HepG2 (cell line): Measurements from ENCODE around the gene SLC25A11. TPM values are rescaled to one million over a fixed set of nuclear protein-coding genes. Genes with fewer than 3 reads are reported as not detected.

ENCODE experiments used
- FIP1L1 ChIP-seq: fragments of 200-400 bp; formaldehyde crosslinking; IDR thresholded peaks from 2 replicates; pipeline ENCODE4 v1.6.1; 2018; ENCODE audit warnings: low read depth, mild to moderate bottlenecking, low read length, moderate library complexity, borderline replicate concordance; ENCODE audit not compliant: insufficient read depth
- GLMP ChIP-seq: sonication (generic); formaldehyde crosslinking; IDR thresholded peaks from 2 replicates; pipeline ENCODE4 v1.9.0; 2021; ENCODE audit warnings: missing genetic modification reagents, mild to moderate bottlenecking, borderline replicate concordance
- HNRNPL ChIP-seq: fragments of 200-400 bp; formaldehyde crosslinking; IDR thresholded peaks from 2 replicates; pipeline ENCODE4 v1.6.1; 2017; ENCODE audit warnings: mild to moderate bottlenecking, low read depth, low read length
- KDM4B ChIP-seq: sonication (generic); formaldehyde crosslinking; IDR thresholded peaks from 2 replicates; pipeline ENCODE4 v1.4.0; 2020; ENCODE audit warnings: missing genetic modification reagents
- KDM6A ChIP-seq: IDR thresholded peaks from 2 replicates; pipeline ENCODE4 v1.6.1; 2016; ENCODE audit warnings: low read depth
- MEIS2 ChIP-seq: sonication (generic); formaldehyde crosslinking; IDR thresholded peaks from 2 replicates; pipeline ENCODE4 v1.9.0; 2021; ENCODE audit warnings: mild to moderate bottlenecking, missing genetic modification reagents
- MIXL1 ChIP-seq: IDR thresholded peaks from 2 replicates; pipeline ENCODE4 v1.6.1; 2016
- MTERF4 ChIP-seq: sonication (generic); formaldehyde crosslinking; IDR thresholded peaks from 2 replicates; pipeline ENCODE4 v1.8.0; 2023; ENCODE audit warnings: mild to moderate bottlenecking, missing genetic modification reagents
- NCOA2 ChIP-seq: sonication (generic); formaldehyde crosslinking; IDR thresholded peaks from 2 replicates; pipeline ENCODE4 v1.8.0; 2022; ENCODE audit warnings: inconsistent platforms
- NFKB2 ChIP-seq: sonication (generic); formaldehyde crosslinking; IDR thresholded peaks from 2 replicates; pipeline ENCODE4 v1.4.0; 2020; ENCODE audit warnings: missing genetic modification reagents, borderline replicate concordance
- POLR2A ChIP-seq, 2 experiments: IDR thresholded peaks; 2 replicates each; pipeline ENCODE4 v1.6.1; 2011; ENCODE audit warnings: low read depth in 2 of 2, low read length in 2 of 2, mild to moderate bottlenecking in 1 of 2, moderate library complexity in 1 of 2; ENCODE audit not compliant: insufficient read depth in 1 of 2
- SIX1 ChIP-seq: sonication (generic); formaldehyde crosslinking; IDR thresholded peaks from 2 replicates; pipeline ENCODE4 v1.4.0; 2020; ENCODE audit warnings: missing genetic modification reagents, borderline replicate concordance
- SMAD9 ChIP-seq: sonication (generic); formaldehyde crosslinking; IDR thresholded peaks from 2 replicates; pipeline ENCODE4 v1.5.1; 2020; ENCODE audit warnings: mild to moderate bottlenecking, missing genetic modification reagents
- TBX3 ChIP-seq: fragments of 450-650 bp; IDR thresholded peaks from 2 replicates; pipeline ENCODE4 v1.6.1; 2017; ENCODE audit warnings: antibody characterized with exemption, mild to moderate bottlenecking, inconsistent platforms, borderline replicate concordance
- TIGD3 ChIP-seq: sonication (generic); formaldehyde crosslinking; IDR thresholded peaks from 2 replicates; pipeline ENCODE4 v1.5.1; 2020; ENCODE audit warnings: mild to moderate bottlenecking, missing genetic modification reagents, borderline replicate concordance
- ZC3H4 ChIP-seq: sonication (generic); formaldehyde crosslinking; IDR thresholded peaks from 2 replicates; pipeline ENCODE4 v1.4.0; 2020; ENCODE audit warnings: missing genetic modification reagents, borderline replicate concordance
- ZNF124 ChIP-seq: sonication (generic); formaldehyde crosslinking; IDR thresholded peaks from 2 replicates; pipeline ENCODE4 v1.4.0; 2020; ENCODE audit warnings: missing genetic modification reagents
- ZNF253 ChIP-seq: sonication (generic); formaldehyde crosslinking; IDR thresholded peaks from 2 replicates; pipeline ENCODE4 v1.8.0; 2022; ENCODE audit warnings: mild to moderate bottlenecking, missing genetic modification reagents, borderline replicate concordance
- ZNF280D ChIP-seq: sonication (generic); formaldehyde crosslinking; IDR thresholded peaks from 2 replicates; pipeline ENCODE4 v1.5.1; 2020; ENCODE audit warnings: mild to moderate bottlenecking, missing genetic modification reagents
- ZNF33A ChIP-seq: sonication (generic); formaldehyde crosslinking; IDR thresholded peaks from 2 replicates; pipeline ENCODE4 v1.5.1; 2020; ENCODE audit warnings: missing genetic modification reagents, mild to moderate bottlenecking, moderate library complexity, borderline replicate concordance
- ZNF589 ChIP-seq: sonication (generic); formaldehyde crosslinking; conservative IDR thresholded peaks from 2 replicates; pipeline ENCODE4 v1.8.0; 2022; ENCODE audit warnings: mild to moderate bottlenecking, moderate library complexity, missing genetic modification reagents
- ZNF629 ChIP-seq: sonication (generic); formaldehyde crosslinking; conservative IDR thresholded peaks from 2 replicates; pipeline ENCODE4 v1.5.0; 2020; ENCODE audit warnings: missing genetic modification reagents
- ZNF660 ChIP-seq: sonication (generic); formaldehyde crosslinking; IDR thresholded peaks from 2 replicates; pipeline ENCODE4 v1.5.1; 2020; ENCODE audit warnings: mild to moderate bottlenecking, low read depth, missing genetic modification reagents, borderline replicate concordance
- ZSCAN5A ChIP-seq: sonication (generic); formaldehyde crosslinking; IDR thresholded peaks from 2 replicates; pipeline ENCODE4 v1.8.0; 2022; ENCODE audit warnings: mild to moderate bottlenecking, missing genetic modification reagents, borderline replicate concordance
- polyA plus RNA-seq, 8 experiments: library from polyadenylated mRNA; depleted of rRNA in 3 of 8; stranded (reverse) in 7 of 8; unstranded in 1 of 8; fragments of >200 nt; fragmentation: Illumina TruSeq in 4 of 8; extraction: Trizol in 4 of 8; gene quantifications; 2 replicates each; pipeline versions ENCODE4 v1.2.1 to v1.2.3, GENCODE V29; 2011 to 2016; ENCODE audit warnings: low read depth in 4 of 8, missing spikeins in 1 of 8, mixed read lengths in 1 of 8; ENCODE audit not compliant: insufficient read depth in 1 of 8
- total RNA-seq, 5 experiments: library from RNA; depleted of rRNA; stranded (reverse); fragments of >200 nt; fragmentation: Illumina TruSeq; extraction: Trizol; gene quantifications; 2 replicates each; pipeline ENCODE4 v1.2.3, GENCODE V29; 2016; ENCODE audit warnings: low read depth in 1 of 5

The SLC25A11 gene
- total and polyA plus RNA-seq, 2 of the 13 experiments (the other 11 are each of a cell fraction or from before 2014, with no cell fraction given), result 35.4 to 47.2 TPM

GRCh38 chr17:4908301-4908700, 31.5 kb downstream of the SLC25A11 start (continued):
- TF ChIP-seq TBX3 (no peak), GLMP (CRISPR knock-in tag) (no peak), ZNF660 (CRISPR knock-in tag) (no peak), FIP1L1 (no peak), ZNF253 (CRISPR knock-in tag) (no peak), ZNF124 (CRISPR knock-in tag) (peak; percentile 85; the same call in 1 of the 2 replicates), KDM6A (CRISPR knock-in tag) (0 out of 2 replicates have a peak, but pooled peaks have one; percentile 19), NFKB2 (CRISPR knock-in tag) (peak; percentile 72; the same call in 1 of the 2 replicates), ZNF589 (CRISPR knock-in tag) (no peak), MEIS2 (CRISPR knock-in tag) (peak; percentile 62; the same call in 1 of the 2 replicates), ZNF280D (CRISPR knock-in tag) (no peak), SMAD9 (CRISPR knock-in tag) (no peak), TIGD3 (CRISPR knock-in tag) (no peak), MTERF4 (CRISPR knock-in tag) (no peak), NCOA2 (peak; percentile 43; the same call in 1 of the 2 replicates), ZC3H4 (CRISPR knock-in tag) (no peak), KDM4B (CRISPR knock-in tag) (0 out of 2 replicates have a peak, but pooled peaks have one; percentile 39), ZSCAN5A (no peak), SIX1 (CRISPR knock-in tag) (no peak), ZNF629 (CRISPR knock-in tag) (peak; percentile 58), MIXL1 (CRISPR knock-in tag) (peak; percentile 63), ZNF33A (CRISPR knock-in tag) (no peak), POLR2A (IDR thresholded peaks at IDR 0.05; ENCODE audit: insufficient read depth in 1 of 2, low read depth in 2 of 2, low read length in 2 of 2) (peak; percentile 39 to 76; a peak in 3 of 4 replicates), HNRNPL (peak; percentile 83)
